ENCODE results near the gene SGTA. TPM values are rescaled to one million over a fixed set of nuclear protein-coding genes. Genes with fewer than 3 reads are reported as not detected.

SGTA gene
- total RNA-seq, 1 donor from 2014 or later, result 47.3 TPM

DNA sequence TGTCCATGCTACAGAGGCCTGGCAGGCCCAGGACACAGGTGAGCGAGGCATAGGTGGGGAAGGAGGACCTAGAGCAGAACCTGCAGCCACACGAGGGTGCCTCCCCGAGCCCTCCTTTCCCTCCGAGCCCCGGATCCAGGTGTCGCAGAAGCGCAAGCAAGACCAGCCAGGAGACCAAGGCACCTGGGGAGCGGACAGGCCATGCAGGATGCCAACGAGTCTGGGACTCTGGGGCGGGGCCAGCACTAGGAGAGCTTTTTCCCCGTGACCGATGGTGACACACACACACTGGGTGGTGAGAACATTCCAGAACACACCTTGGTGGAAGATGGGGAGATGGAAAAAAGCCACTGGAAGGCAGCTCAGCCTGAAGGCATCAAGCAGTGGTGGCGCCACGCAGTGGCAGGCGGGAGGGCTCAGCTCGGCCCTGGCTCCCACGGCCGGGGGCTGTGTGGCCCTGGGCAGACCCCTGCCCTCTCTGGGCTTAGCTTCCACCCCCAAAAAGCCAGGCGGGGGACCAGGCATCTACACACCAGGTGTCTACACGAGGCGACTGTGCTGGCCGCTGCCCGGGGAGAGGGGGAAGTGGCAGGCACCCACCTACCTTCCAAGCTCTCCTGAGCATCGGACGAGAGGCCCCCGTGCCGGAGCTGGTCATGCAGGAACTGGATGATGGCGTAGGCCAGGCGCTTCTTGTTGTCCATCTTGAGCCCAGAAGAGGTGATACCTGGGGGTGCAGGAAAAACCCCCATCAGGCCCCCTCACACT is 14.5 kb downstream of the SGTA start:
- Mint-ChIP-seq H3K4me1 (peaks cover 7% of the 10 kb centered on the region), H3K27ac (no peak overlapping the region), H3K27me3 (no peaks in the 10 kb centered on the region), H3K9me3 (no peaks in the 10 kb centered on the region), H3K36me3 (ENCODE audit: low read depth) (peaks cover 27% of the 10 kb centered on the region), H3K4me3 (no peak overlapping the region)
- no peak for ATAC-seq (ENCODE audit: low read depth)
- ChIA-PET CTCF (no interaction called here), POLR2A (no interaction called here)
- intact Hi-C loops (cut with micrococcal nuclease), result no loop called here
- TF ChIP-seq, protein P1, sequence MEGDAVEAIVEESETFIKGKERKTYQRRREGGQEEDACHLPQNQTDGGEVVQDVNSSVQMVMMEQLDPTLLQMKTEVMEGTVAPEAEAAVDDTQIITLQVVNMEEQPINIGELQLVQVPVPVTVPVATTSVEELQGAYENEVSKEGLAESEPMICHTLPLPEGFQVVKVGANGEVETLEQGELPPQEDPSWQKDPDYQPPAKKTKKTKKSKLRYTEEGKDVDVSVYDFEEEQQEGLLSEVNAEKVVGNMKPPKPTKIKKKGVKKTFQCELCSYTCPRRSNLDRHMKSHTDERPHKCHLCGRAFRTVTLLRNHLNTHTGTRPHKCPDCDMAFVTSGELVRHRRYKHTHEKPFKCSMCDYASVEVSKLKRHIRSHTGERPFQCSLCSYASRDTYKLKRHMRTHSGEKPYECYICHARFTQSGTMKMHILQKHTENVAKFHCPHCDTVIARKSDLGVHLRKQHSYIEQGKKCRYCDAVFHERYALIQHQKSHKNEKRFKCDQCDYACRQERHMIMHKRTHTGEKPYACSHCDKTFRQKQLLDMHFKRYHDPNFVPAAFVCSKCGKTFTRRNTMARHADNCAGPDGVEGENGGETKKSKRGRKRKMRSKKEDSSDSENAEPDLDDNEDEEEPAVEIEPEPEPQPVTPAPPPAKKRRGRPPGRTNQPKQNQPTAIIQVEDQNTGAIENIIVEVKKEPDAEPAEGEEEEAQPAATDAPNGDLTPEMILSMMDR (IDR thresholded peaks at IDR 0.05), result no peak
- DNase-seq, result no peak

DNA sequence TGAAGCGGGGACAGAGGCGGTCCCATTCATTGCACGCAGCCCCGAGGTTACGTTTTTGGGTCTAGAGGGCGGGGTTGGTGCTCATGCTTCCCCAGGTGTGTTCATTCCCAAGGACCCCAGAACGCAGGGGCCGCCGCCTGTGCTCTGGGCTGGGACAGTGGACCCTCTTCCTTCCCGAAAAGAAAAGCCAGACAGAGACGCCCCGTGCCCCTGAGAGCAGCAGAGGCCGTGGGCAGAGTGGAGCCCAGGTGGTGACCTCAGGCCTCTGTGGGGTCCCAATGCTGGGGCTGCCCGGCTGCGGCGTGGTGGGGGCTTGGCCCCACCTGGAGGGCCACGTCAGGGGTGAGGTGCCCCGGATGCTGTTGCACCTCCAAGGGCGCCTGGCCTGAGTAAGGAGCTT is 15.4 kb downstream of the SGTA start:
- Mint-ChIP-seq H3K27ac (no peak overlapping the region), H3K9me3 (no peaks in the 10 kb centered on the region), H3K36me3 (ENCODE audit: low read depth) (peaks cover 34% of the 10 kb centered on the region), H3K4me1 (peaks cover 7% of the 10 kb centered on the region), H3K4me3 (no peak overlapping the region), H3K27me3 (no peaks in the 10 kb centered on the region)
- no peak for DNase-seq
- TF ChIP-seq, protein P1 (IDR thresholded peaks at IDR 0.05), result no peak
- ChIA-PET CTCF (no interaction called here), POLR2A (no interaction called here)
- no peak for ATAC-seq (ENCODE audit: low read depth)
- intact Hi-C loops (cut with micrococcal nuclease), result no loop called here

DNA sequence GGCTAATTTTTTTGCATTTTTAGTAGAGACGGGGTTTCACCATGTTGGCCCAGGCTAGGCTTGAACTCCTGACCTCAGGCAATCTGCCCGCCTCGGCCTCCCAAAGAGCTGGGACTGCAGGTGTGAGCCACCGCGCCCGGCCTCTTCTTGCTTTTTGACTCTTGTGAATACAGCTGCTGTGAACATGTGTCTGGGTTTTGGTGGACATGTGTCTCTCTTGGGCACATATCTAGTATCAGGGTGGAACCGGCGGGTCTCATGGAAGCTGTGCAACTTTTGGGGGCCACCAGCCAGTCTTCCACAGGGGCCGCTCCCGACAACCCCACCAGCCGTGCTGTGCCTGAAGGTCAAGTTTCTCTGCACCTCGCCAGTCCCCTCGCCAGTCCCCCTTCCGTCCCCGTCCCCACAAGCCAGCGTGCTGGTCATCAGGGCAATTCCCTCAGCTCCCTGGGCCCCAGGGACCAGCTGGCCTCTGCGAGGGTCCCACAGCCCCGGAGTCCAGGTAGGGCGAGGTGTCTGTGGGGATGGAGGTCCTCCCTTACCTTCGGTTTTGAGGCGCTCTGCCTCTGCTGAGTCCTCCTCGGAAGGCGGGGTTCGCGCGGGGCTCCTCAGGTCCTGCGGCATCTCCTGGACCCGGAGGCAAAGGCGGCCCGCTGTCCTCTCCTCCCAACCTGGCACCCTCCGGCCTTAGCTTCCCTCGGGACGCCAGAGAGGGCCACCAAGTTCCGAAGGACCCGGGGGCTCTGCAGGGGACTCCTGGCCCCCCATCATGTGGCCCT is 16.3 kb downstream of the SGTA start:
- ChIA-PET POLR2A (no interaction called here), CTCF (no interaction called here)
- ATAC-seq (ENCODE audit: low read depth) (no peak), DNase-seq (no peak)
- H3K9me3 Mint-ChIP-seq, result no peaks in the 10 kb centered on the region
- H3K4me3 Mint-ChIP-seq, result no peak overlapping the region
- intact Hi-C loops (cut with micrococcal nuclease), result no loop called here
- no peak overlapping the region for H3K27ac Mint-ChIP-seq
- no peaks in the 10 kb centered on the region for H3K27me3 Mint-ChIP-seq
- peaks cover 3% of the 10 kb centered on the region for H3K4me1 Mint-ChIP-seq
- H3K36me3 Mint-ChIP-seq (ENCODE audit: low read depth), result peaks cover 43% of the 10 kb centered on the region
- TF ChIP-seq, protein P1 (IDR thresholded peaks at IDR 0.05), result no peak

DNA sequence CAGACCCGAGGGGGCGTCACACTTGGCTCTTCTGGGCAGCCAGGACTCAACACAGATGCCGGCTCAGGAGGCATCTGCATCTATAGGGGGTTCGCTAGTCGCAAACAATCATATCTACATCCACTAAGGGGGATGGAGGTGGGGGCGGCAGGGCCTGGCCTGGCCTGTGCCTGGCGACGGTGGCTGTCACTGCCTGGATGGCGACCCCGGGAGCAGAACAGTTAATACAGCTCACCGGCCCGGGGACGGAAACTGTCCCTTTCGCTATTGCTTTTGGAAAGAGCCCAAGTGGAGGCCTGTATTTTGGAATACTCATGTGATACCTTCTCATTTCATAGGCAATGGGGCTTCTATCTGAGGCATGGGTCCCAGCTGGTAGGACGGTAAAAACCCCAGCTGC is 17.7 kb downstream of the SGTA start:
- Mint-ChIP-seq H3K27ac (no peak overlapping the region), H3K4me1 (peaks cover 3% of the 10 kb centered on the region), H3K27me3 (no peaks in the 10 kb centered on the region), H3K9me3 (no peaks in the 10 kb centered on the region), H3K36me3 (ENCODE audit: low read depth) (peaks cover 51% of the 10 kb centered on the region), H3K4me3 (no peak overlapping the region)
- DNase-seq (no peak), ATAC-seq (ENCODE audit: low read depth) (no peak)
- ChIA-PET CTCF (no interaction called here), POLR2A (no interaction called here)
- TF ChIP-seq, protein P1 (IDR thresholded peaks at IDR 0.05), result no peak
- intact Hi-C loops (cut with micrococcal nuclease), result no loop called here

DNA sequence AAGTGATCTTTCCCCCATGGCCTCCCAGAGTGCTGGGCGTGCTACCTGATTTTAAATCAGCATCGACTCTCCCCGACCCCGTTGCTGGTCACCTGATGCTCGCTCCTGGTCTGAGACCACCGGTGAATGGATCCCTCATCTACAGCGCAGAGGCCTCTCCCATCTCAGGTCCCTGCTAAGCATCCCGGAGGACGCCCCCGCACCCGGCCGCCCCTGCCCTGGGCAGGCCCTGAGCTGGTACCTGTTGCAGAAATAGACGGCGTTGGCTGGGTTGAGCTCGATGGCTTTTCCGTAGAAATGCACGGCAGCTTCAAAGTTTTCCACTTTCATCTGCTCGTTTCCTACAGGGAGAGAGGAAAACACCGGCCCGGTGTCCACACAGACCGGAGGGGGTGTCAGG is 18.1 kb downstream of the SGTA start:
- TF ChIP-seq, protein P1 (IDR thresholded peaks at IDR 0.05), result no peak
- Mint-ChIP-seq H3K4me3 (no peak overlapping the region), H3K27ac (no peak overlapping the region), H3K4me1 (peaks cover under 1% of the 10 kb centered on the region), H3K36me3 (ENCODE audit: low read depth) (peaks cover 54% of the 10 kb centered on the region), H3K9me3 (no peaks in the 10 kb centered on the region), H3K27me3 (no peaks in the 10 kb centered on the region)
- DNase-seq (no peak), ATAC-seq (ENCODE audit: low read depth) (no peak)
- ChIA-PET CTCF (no interaction called here), POLR2A (no interaction called here)
- intact Hi-C loops (cut with micrococcal nuclease), result no loop called here
